Tibial nerve (tissue), 4 donors: ENCODE results near the gene FBXO44. TPM values are rescaled to one million over a fixed set of nuclear protein-coding genes. Genes with fewer than 3 reads are reported as not detected.

ENCODE experiments used
- DNase-seq, 2 donors: peaks; one replicate each; pipeline ENCODE4 v3.0.0-alpha.2; 2019; ENCODE audit warnings: low spot score in 2 of 2
- H3K27ac ChIP-seq, 4 donors: fragments of 200-600 bp; sonication (generic) in 3 of 4; one replicate each; pipeline ENCODE4 v1.5.1; 2017 to 2019; ENCODE audit warnings: mild to moderate bottlenecking in 1 of 4
- H3K27me3 ChIP-seq, 2 donors: fragments of 200-600 bp; sonication (generic) in 1 of 2; one replicate each; pipeline versions ENCODE4 v1.5.1 to v1.6.0; 2017 to 2019
- H3K36me3 ChIP-seq, 3 donors: fragments of 200-600 bp; sonication (generic); one replicate each; pipeline ENCODE4 v1.5.1; 2018 to 2019
- H3K4me1 ChIP-seq, 4 donors: fragments of 200-600 bp; sonication (generic) in 3 of 4; one replicate each; pipeline ENCODE4 v1.5.1; 2017 to 2019
- H3K4me3 ChIP-seq, 4 donors: fragments of 200-600 bp; sonication (generic) in 3 of 4; one replicate each; pipeline ENCODE4 v1.5.1; 2017 to 2019; ENCODE audit warnings: mild to moderate bottlenecking in 1 of 4, moderate library complexity in 1 of 4
- H3K9me3 ChIP-seq, 4 donors: fragments of 200-600 bp; sonication (generic) in 3 of 4; one replicate each; pipeline ENCODE4 v1.5.1; 2017 to 2019
- EP300 ChIP-seq, 2 donors: sonication (generic); formaldehyde crosslinking; IDR thresholded peaks; one replicate each; pipeline ENCODE4 v1.6.1; 2017; ENCODE audit warnings: antibody characterized with exemption in 2 of 2, mild to moderate bottlenecking in 1 of 2
- POLR2A ChIP-seq, 2 donors: fragments of 450-650 bp; IDR thresholded peaks; one replicate each; pipeline ENCODE4 v1.6.1; 2017; ENCODE audit warnings: antibody characterized with exemption in 2 of 2, mild to moderate bottlenecking in 2 of 2, moderate library complexity in 2 of 2
- WGBS, 2 donors: methylation state at CpG; one replicate each; pipeline ENCODE4 v1.1.5; 2018; 5-methylcytosine and 5-hydroxymethylcytosine counted together
- total RNA-seq, 4 donors: library from RNA; depleted of rRNA; stranded (reverse); fragments of >200 nt; gene quantifications; one replicate each; pipeline ENCODE4 v1.1.0, GENCODE V29; 2016
- TF ChIP-seq, protein P1 (sequence below), 5 experiments: fragments of 200-600 bp in 3 of 5; fragments of 450-650 bp in 2 of 5; sonication (generic) in 3 of 5; IDR thresholded peaks; one replicate each; pipeline ENCODE4 v1.5.1; 2016 to 2019; ENCODE audit warnings: antibody characterized with exemption in 5 of 5, mild to moderate bottlenecking in 3 of 5, moderate library complexity in 2 of 5

Gene FBXO44
- total RNA-seq, 4 donors from 2014 or later: 24.1 to 59.4 (median 35.7) TPM

DNA sequence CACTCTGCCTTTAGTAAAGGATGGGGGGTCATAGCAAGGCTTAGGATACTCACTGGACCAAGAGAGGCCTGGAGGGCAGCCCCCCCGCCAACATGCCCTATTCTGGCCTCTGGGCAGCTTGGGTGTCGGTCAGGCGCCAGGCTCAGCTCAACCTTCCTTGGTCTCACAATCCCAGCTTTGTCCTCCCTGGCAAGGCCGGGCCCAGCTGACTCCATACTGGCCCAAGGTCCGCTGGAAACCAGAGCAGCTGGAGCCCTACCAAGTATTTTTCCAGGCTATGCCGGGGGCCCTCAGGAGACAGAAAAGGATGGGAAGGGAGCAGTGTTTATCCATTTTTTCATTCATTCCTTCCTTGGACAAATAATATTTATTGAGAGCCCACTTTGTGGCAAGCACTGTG lies 6.6 kb upstream of the FBXO44 start:
- Histone ChIP-seq H3K36me3 (no peaks in the 10 kb centered on the region), H3K4me1 (peaks cover 0 to 60% (median 31%) of the 10 kb centered on the region in 4 donors), H3K27me3 (peaks cover 0 to 11% of the 10 kb centered on the region in 2 donors), H3K27ac (peak overlapping the region; percentile 64 to 93 (median 78)), H3K4me3 (peak overlapping the region in 1 of 4 donors; percentile 6), H3K9me3 (no peaks in the 10 kb centered on the region)
- 33 to 47% methylated on average over 6 of the region's 6 CpGs for WGBS, 2 donors
- DNase-seq: peak; percentile 28 to 57
- TF ChIP-seq, protein P1, sequence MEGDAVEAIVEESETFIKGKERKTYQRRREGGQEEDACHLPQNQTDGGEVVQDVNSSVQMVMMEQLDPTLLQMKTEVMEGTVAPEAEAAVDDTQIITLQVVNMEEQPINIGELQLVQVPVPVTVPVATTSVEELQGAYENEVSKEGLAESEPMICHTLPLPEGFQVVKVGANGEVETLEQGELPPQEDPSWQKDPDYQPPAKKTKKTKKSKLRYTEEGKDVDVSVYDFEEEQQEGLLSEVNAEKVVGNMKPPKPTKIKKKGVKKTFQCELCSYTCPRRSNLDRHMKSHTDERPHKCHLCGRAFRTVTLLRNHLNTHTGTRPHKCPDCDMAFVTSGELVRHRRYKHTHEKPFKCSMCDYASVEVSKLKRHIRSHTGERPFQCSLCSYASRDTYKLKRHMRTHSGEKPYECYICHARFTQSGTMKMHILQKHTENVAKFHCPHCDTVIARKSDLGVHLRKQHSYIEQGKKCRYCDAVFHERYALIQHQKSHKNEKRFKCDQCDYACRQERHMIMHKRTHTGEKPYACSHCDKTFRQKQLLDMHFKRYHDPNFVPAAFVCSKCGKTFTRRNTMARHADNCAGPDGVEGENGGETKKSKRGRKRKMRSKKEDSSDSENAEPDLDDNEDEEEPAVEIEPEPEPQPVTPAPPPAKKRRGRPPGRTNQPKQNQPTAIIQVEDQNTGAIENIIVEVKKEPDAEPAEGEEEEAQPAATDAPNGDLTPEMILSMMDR (IDR thresholded peaks at IDR 0.05): no peak
- TF ChIP-seq EP300 (IDR thresholded peaks at IDR 0.05) (peak; percentile 60 to 68), POLR2A (IDR thresholded peaks at IDR 0.05) (peak in 1 of 2 donors; percentile 20)

DNA sequence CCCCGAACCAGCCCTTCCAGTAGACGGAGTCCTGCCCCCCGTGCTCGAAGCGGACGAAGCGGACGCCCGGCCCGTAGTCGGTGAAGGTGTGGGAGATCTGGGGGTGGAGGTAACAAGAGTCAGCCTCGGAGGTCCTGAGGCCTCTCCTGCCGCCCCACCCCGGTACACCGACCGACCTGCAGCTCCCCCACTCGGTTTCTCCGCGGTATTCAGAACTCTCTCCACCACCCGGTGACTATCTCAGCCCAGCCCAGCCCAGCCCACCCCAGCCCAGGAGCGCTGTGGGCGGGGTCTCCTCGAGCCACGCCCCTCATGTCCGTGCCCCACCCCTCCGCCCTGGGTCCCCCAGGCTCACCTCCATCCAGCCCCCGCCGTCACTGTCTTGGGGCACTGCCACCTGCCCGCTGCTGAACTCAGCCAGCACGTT lies 5.9 kb upstream of the FBXO44 start:
- Histone ChIP-seq H3K27ac (peak overlapping the region; percentile 54 to 93 (median 76)), H3K4me3 (peak overlapping the region in 2 of 4 donors; percentile 6), H3K4me1 (peaks cover 0 to 67% (median 31%) of the 10 kb centered on the region in 4 donors), H3K27me3 (peaks cover 0 to 11% of the 10 kb centered on the region in 2 donors), H3K9me3 (no peaks in the 10 kb centered on the region), H3K36me3 (no peaks in the 10 kb centered on the region)
- TF ChIP-seq EP300 (IDR thresholded peaks at IDR 0.05): no peak
- TF ChIP-seq POLR2A (IDR thresholded peaks at IDR 0.05): no peak
- TF ChIP-seq, protein P1 (IDR thresholded peaks at IDR 0.05): peak in 1 of 5 experiments; percentile 5
- no peak for DNase-seq
- 11 to 17% methylated on average over 12 to 30 of the region's 30 CpGs for WGBS, 2 donors

DNA sequence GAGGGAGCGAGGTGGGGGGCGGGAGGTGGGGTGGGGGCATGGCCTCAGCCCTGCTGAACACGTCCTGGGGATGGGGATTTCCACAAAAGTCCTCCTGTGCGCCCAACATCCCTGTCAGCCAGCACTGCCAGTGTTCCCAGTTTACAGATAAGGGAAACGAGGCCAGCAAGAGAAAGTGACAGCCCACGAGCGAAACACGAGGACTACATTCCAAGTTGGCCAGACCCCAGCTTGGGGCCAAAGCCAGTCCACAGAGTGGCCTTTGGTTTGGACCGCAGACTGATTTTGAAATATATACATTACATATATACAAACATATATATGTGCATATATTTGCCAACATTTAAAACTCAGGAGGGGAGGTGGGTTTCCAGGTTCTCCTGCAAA lies 5.4 kb upstream of the FBXO44 start:
- DNase-seq: no peak
- Histone ChIP-seq H3K9me3 (no peaks in the 10 kb centered on the region), H3K36me3 (no peaks in the 10 kb centered on the region), H3K27me3 (peaks cover 0 to 11% of the 10 kb centered on the region in 2 donors), H3K4me3 (peak overlapping the region in 1 of 4 donors; percentile 6), H3K27ac (peak overlapping the region in 3 of 4 donors; percentile 54 to 93 (median 89)), H3K4me1 (peaks cover 0 to 72% (median 31%) of the 10 kb centered on the region in 4 donors)
- TF ChIP-seq POLR2A (IDR thresholded peaks at IDR 0.05): no peak
- TF ChIP-seq, protein P1 (IDR thresholded peaks at IDR 0.05): no peak
- no peak for TF ChIP-seq EP300 (IDR thresholded peaks at IDR 0.05)
- WGBS, 2 donors: 23 to 25% methylated on average over 9 of the region's 9 CpGs

DNA sequence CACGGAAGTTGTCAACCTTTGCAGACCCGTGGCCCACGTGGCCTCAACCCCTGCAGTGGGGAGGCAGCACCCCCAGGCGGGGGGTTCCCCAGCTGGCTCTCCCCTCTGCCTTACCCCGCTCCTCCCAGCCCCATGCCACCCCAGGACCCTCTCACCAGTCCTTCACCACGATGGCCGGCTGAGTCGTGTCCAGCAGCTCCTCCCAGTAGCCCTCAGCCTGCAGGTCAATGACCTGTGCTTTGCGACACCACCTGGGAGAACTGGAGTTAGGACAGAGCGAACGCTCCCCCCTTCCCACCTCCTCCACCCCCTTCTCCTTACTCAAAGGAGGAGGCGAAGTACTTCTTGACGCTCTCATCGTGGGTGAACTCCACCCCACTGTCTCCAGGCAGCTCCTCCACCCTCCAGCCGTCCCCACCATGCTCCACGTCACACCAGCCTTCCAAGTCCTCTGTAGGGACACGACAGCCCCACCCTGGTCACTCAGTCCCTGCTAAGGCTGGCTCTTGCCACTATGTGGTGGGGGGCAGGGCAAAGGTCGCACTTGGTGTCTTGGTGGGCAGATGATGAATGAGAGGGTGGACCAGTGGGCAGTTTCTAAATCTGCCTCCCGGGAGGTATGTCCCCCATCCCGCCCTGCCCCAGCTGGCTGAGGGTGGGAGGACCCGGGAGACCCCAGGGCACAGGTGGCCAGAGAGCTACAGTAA lies 4.9 kb upstream of the FBXO44 start:
- Histone ChIP-seq H3K36me3 (no peaks in the 10 kb centered on the region), H3K27me3 (peaks cover 0 to 11% of the 10 kb centered on the region in 2 donors), H3K4me1 (peaks cover 0 to 75% (median 31%) of the 10 kb centered on the region in 4 donors), H3K27ac (peak overlapping the region in 2 of 4 donors; percentile 89 to 93), H3K9me3 (no peaks in the 10 kb centered on the region), H3K4me3 (peak overlapping the region in 1 of 4 donors; percentile 13)
- 39 to 46% methylated on average over 19 to 21 of the region's 21 CpGs for WGBS, 2 donors
- no peak for TF ChIP-seq POLR2A (IDR thresholded peaks at IDR 0.05)
- TF ChIP-seq, protein P1 (IDR thresholded peaks at IDR 0.05): no peak
- TF ChIP-seq EP300 (IDR thresholded peaks at IDR 0.05): no peak
- no peak for DNase-seq

DNA sequence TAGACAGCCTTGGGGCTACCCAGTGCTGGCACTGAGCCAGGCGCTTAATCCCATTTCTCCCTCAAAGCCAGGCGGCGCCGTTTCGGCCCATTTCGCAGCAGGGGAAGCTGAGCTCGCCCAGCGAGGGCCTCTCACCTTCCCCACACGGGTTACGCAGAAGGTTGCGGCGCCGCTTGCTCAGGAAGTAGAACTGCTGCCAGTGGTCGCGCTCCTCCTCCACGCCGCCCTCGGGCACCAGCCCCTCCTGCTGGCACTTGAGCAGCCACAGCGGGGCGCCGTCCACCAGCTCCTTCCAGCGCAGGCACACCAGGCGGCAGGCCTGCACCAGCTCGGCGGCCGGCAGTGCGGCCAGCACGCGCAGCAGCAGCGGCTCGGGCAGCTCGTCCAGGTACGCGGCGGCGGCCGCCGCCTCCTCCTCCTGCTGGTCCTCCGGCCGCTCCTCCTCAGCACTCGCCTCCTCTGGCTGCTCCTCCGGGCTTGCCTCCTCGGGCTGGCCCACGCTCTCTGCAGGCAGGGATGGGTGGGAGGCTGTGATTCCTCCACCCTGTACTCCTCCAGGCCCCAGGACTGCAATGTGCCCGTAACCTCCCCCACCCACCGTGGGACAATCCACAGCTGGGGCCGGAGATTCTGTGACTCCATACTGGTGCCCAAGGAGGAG lies 4.2 kb upstream of the FBXO44 start:
- WGBS, 2 donors: 11 to 24% methylated on average over 17 to 43 of the region's 47 CpGs
- TF ChIP-seq, protein P1 (IDR thresholded peaks at IDR 0.05): peak; percentile 48 to 89 (median 69)
- TF ChIP-seq EP300 (IDR thresholded peaks at IDR 0.05): peak in 1 of 2 donors; percentile 8
- TF ChIP-seq POLR2A (IDR thresholded peaks at IDR 0.05): no peak
- Histone ChIP-seq H3K4me3 (peak overlapping the region in 1 of 4 donors; percentile 13), H3K36me3 (no peaks in the 10 kb centered on the region), H3K4me1 (peaks cover 0 to 79% (median 36%) of the 10 kb centered on the region in 4 donors), H3K27ac (peak overlapping the region in 3 of 4 donors; percentile 18 to 89 (median 51)), H3K9me3 (no peaks in the 10 kb centered on the region), H3K27me3 (peaks cover 0 to 11% of the 10 kb centered on the region in 2 donors)
- DNase-seq: peak; percentile 28 to 55
